Activated naive CD4-positive, alpha-beta T cell treated with anti-CD3 and anti-CD28 coated beads, Interleukin-2, amount 50 U/mL, for 24 hours (primary cell): Measurements from ENCODE around the gene SOCS3.

ENCODE experiments used
- H3K27ac Mint-ChIP-seq: one replicate; pipeline ENCODE4 v1.8.0; 2021; ENCODE audit warnings: mild to moderate bottlenecking, mixed read lengths
- H3K27me3 Mint-ChIP-seq: one replicate; pipeline ENCODE4 v1.8.0; 2021; ENCODE audit warnings: mixed read lengths
- H3K36me3 Mint-ChIP-seq: one replicate; pipeline ENCODE4 v1.8.0; 2021; ENCODE audit warnings: mixed read lengths
- H3K4me1 Mint-ChIP-seq: one replicate; pipeline ENCODE4 v1.8.0; 2021; ENCODE audit warnings: mixed read lengths
- H3K4me3 Mint-ChIP-seq: one replicate; pipeline ENCODE4 v1.8.0; 2021; ENCODE audit warnings: mild to moderate bottlenecking, mixed read lengths
- H3K9me3 Mint-ChIP-seq: one replicate; pipeline ENCODE4 v1.8.0; 2021; ENCODE audit warnings: mixed read lengths

The SOCS3 gene

DNA sequence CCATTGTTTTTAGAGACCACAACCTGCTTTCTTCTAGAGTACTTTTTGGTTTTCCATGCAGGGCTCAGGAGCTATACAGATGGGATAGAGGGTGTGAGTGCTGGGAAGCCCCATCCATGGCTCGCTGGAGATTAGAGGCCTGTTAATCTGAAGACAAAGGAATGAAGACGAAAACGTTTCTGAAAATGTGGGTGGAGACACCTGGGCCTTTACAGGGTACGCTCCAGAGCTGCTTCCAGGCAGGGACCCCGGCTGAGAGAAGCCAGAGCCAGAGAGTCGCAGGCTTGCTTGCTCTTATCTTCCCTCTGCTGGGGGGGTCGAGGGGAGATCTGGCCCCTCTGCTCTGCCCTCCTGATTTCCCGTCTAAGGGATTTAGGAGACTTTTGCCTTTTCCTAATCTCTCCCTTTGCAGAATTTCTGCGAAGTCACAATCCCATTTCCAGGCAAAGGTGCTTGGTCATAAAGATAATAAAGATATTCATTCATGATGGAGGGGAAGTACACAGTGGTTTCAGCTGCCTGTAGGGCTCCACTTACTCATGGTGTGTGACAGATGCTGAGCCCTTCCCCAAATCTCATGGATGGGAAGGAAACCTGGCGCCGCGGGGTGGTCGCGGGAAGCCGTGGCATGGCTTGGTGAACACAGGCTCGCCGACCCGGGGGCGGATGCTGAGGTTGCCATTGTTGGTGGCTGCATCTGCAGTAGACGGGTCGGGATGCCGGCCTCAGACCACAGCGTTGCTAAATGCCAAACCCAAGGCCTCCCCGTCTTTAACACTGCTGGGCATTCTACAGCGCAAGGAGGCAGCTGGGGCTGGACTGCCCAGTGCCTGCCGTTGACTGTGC is 4.8 kb upstream of the SOCS3 start:
- H3K36me3 Mint-ChIP-seq: no peaks in the 10 kb centered on the region
- peaks cover 18% of the 10 kb centered on the region for H3K4me1 Mint-ChIP-seq
- H3K9me3 Mint-ChIP-seq: no peaks in the 10 kb centered on the region
- no peaks in the 10 kb centered on the region for H3K27me3 Mint-ChIP-seq
- H3K27ac Mint-ChIP-seq: peak overlapping the region; percentile 79
- no peak overlapping the region for H3K4me3 Mint-ChIP-seq

DNA sequence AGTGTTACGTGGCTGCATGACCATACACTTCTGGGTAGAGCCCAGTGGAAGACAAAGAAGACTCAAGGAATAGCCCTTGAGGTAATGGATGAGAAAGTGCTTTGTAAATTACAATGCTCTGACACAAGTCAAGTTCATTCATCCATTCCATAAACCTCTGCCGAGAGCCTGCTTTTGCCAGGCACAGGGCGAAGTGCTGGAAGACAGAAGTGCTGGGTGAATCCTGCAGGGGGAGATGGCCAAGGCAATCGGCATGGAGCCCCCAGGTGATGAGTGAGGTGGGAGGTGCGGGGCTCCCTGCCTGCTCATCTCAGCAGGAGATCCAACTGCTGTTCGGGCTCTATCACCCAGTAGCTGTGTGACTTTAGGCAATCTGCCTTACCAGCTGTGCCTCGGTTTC is 2.8 kb upstream of the SOCS3 start:
- no peaks in the 10 kb centered on the region for H3K9me3 Mint-ChIP-seq
- H3K4me3 Mint-ChIP-seq: no peak overlapping the region
- H3K36me3 Mint-ChIP-seq: no peaks in the 10 kb centered on the region
- peaks cover 18% of the 10 kb centered on the region for H3K4me1 Mint-ChIP-seq
- H3K27me3 Mint-ChIP-seq: no peaks in the 10 kb centered on the region
- peak overlapping the region; percentile 35 for H3K27ac Mint-ChIP-seq

DNA sequence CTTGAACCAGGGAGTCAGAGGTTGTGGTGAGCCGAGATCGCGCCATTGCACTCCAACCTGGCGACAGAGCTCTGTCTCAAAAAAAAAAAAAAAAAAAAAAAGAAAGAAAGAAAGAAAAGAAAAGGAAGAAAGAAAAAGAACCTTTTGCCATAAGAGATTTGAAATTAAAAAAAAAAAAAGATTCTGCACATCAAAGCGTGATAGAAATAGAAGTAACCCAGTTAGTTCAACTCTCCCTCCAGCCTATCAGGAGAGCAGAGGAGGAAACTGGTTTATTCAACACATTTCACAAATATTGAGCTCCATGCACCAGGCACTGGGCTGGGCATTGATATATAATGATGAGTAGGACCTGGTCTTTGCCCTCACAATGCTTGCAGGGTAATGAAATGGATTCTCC is 2.4 kb upstream of the SOCS3 start:
- Mint-ChIP-seq H3K4me3 (no peak overlapping the region), H3K27ac (no peak overlapping the region), H3K36me3 (peaks cover 4% of the 10 kb centered on the region), H3K27me3 (no peaks in the 10 kb centered on the region), H3K4me1 (peaks cover 20% of the 10 kb centered on the region), H3K9me3 (no peaks in the 10 kb centered on the region)

DNA sequence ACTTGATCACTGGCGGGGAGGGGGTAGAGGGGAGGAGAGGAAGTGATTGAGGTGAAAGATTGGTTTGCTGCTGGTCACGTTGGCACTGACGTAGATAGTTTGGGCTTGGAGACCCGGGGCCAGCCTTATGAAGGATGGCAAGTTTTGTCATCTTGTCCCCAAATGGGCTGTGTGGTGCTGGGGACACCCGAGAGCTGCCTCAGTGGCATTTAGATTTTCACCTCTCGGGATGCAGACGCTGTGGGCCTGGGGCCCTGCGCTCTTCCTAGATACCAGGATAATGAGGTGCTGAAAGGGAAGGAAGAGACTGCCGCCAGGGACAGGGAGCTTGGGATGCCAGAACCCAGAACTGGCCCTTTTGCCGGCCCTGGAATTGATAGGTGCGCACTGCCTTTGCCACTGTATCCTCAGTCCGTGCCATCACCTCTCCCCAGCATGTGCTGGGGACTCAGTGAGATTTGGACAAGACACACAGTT is 1.4 kb upstream of the SOCS3 start:
- Mint-ChIP-seq H3K4me1 (peaks cover 29% of the 10 kb centered on the region), H3K36me3 (peaks cover 7% of the 10 kb centered on the region), H3K9me3 (no peaks in the 10 kb centered on the region), H3K27ac (peak overlapping the region; percentile 88), H3K4me3 (peak overlapping the region; percentile 36), H3K27me3 (no peaks in the 10 kb centered on the region)

DNA sequence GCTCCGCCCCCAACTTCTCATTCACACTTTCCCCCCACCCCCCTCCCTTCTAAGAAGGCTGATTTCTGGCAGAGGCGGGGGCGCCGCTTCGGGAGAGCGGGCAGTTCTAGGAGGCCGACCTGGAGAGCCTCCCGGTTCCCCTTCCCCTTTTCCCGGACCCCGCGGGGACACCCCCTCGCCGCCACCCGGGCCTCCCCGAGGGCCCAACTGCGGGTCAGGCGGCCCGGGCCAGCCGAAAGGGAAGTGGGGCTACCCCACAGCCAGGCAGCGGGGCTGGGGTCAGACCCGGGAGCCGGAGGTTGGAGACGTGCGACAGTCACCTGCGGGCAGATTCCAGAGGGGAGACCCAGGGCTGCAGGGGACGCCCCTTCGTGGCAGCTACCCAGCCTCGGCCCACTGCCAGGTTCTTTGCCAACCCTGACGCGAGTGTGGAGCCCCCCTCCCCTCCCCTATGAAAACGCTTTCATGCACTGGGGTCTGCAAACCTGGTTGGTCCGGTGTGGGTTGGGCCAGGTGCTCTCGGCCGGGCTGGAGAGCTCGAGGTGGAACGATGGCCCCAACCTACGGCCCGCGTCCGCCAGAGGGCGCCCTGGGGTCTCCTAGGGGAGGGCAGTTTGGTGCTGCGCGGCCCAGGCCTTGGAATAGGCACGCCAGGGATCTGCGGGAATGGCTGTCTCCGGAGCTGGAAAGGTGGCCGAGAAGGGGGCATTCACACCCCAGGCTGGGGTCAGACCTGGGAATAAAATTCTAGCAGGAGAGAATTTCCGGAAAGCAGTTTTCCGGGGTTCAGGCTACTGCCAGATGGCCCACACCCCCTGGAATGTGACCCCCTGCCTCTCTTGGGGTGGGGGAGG is 721 bp upstream of the SOCS3 start:
- H3K36me3 Mint-ChIP-seq: peaks cover 7% of the 10 kb centered on the region
- H3K9me3 Mint-ChIP-seq: no peaks in the 10 kb centered on the region
- peak overlapping the region; percentile 84 for H3K4me3 Mint-ChIP-seq
- H3K27ac Mint-ChIP-seq: peak overlapping the region; percentile 88
- no peaks in the 10 kb centered on the region for H3K27me3 Mint-ChIP-seq
- H3K4me1 Mint-ChIP-seq: peaks cover 36% of the 10 kb centered on the region

DNA sequence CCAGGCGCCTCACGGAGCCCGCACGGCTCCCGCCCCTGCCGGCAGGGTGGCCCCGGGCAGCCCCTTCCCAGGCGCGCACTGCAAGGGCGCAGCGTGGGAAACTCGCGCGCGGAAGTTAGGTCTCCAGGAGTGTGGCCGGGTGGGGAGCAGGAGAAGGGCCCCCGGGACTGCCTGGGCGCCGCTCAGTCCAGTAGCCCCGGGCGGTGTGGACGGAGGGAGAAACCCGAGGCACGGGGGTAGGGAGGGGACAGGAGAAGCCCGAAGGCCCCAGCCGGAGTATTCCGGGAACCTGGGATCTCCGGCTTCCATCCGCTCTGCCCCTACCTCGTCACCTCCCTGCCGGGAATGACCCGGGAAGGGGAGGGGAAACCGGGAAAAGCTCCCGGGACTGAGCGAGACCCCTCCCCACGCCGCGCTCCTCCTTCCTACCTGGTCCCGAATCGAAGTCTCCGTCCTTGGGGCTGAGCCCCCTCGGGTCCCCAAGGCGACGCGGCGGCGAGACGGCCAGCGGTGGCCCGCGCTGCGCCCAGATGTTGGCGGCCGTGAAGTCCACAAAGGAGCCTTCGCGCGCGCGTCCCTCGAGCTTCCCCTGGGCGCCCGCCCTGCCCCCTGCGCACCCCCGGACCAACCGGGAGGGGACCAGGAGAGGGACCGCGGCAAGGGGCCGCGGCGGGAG is 418 bp downstream of the SOCS3 start:
- Mint-ChIP-seq H3K36me3 (peaks cover 11% of the 10 kb centered on the region), H3K4me1 (peaks cover 40% of the 10 kb centered on the region), H3K9me3 (no peaks in the 10 kb centered on the region), H3K4me3 (peak overlapping the region; percentile 86), H3K27me3 (no peaks in the 10 kb centered on the region), H3K27ac (peak overlapping the region; percentile 80)

DNA sequence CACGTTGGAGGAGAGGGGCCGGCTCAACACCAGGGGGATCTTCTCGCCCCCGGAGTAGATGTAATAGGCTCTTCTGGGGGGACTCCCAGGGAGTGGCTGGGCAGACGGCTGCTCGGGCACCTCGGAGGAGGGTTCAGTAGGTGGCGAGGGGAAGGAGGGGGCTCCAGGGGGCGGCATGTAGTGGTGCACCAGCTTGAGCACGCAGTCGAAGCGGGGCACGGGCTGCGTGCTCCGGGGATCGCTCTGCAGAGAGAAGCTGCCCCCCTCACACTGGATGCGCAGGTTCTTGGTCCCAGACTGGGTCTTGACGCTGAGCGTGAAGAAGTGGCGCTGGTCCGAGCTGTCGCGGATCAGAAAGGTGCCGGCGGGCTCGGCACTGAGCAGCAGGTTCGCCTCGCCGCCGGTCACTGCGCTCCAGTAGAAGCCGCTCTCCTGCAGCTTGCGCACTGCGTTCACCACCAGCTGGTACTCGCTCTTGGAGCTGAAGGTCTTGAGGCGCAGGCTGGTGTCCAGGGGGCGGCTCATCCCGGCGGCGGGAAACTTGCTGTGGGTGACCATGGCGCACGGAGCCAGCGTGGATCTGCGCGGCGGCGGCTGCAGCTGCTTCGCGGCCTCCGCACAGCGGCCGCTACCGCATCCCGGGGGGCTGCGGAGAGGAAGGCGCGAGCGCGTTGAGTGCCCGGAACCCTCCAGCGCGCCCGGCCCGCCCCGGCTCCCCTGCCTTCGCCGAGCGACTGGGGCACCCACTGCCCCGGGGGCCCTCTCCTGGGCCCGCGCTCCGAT is 1.1 kb downstream of the SOCS3 start:
- Mint-ChIP-seq H3K4me3 (peak overlapping the region; percentile 90), H3K36me3 (peaks cover 11% of the 10 kb centered on the region), H3K27ac (peak overlapping the region; percentile 79), H3K27me3 (no peaks in the 10 kb centered on the region), H3K4me1 (peaks cover 44% of the 10 kb centered on the region), H3K9me3 (no peaks in the 10 kb centered on the region)

DNA sequence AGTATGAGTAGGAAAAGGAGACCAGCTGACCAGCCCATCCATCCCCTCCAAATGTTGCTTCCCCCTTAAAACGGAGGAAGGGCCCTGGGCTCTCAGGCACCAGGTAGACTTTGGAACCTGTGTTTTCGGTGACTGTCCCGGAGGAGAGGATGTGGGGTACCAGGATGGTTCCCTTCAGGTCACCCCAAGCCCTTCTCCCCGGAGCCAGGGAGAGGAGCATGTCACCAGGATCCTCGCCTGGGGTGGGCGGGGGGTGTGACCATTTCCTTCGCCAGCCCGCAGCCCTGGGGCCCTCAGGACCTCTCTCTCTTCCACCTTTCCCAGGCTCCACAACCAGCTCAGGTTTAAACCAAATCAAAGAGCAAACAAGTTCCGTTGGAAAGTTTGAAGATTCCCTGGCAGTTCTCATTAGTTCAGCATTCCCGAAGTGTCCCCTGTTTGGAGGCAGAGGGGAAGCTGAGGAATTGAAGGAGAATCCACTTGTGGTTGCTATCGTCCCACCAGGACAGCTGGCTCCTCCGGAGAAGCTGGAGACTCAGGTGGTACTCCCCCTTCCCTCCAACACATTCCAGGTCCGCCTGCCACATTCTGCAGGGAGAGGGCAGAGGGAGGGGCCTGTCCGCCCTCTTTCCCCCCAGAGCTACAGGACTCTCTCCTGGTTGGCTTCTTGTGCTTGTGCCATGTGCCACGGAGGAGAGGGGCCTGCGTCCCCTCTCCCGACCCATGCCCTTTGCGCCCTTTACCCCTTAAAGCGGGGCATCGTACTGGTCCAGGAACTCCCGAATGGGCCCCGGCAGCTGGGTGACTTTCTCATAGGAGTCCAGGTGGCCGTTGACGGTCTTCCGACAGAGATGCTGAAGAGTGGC is 2.0 kb downstream of the SOCS3 start:
- H3K4me1 Mint-ChIP-seq: peaks cover 50% of the 10 kb centered on the region
- H3K9me3 Mint-ChIP-seq: no peaks in the 10 kb centered on the region
- no peaks in the 10 kb centered on the region for H3K27me3 Mint-ChIP-seq
- peak overlapping the region; percentile 90 for H3K4me3 Mint-ChIP-seq
- peaks cover 11% of the 10 kb centered on the region for H3K36me3 Mint-ChIP-seq
- H3K27ac Mint-ChIP-seq: peak overlapping the region; percentile 90

DNA sequence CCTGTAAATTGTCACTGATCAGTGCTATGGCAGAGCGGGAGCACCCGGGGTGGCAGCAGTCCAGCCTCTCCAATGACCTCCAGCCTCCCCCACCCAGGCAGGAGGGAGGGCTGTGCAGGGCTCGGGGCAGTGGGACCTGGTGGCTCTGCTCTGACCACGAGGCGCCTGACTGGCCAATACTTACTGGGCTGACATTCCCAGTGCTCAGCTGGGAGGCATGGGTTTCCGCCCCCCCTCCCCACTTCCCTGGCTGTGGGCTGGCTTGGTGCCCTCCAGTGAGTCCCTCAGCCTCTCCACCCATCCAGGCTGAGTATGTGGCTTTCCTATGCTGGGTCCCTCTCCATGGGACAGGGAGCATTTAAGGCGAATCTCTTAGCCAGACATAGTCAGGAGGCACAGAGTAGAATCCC is 2.7 kb downstream of the SOCS3 start:
- H3K27me3 Mint-ChIP-seq: no peaks in the 10 kb centered on the region
- peak overlapping the region; percentile 90 for H3K4me3 Mint-ChIP-seq
- peak overlapping the region; percentile 90 for H3K27ac Mint-ChIP-seq
- peaks cover 11% of the 10 kb centered on the region for H3K36me3 Mint-ChIP-seq
- peaks cover 53% of the 10 kb centered on the region for H3K4me1 Mint-ChIP-seq
- no peaks in the 10 kb centered on the region for H3K9me3 Mint-ChIP-seq

DNA sequence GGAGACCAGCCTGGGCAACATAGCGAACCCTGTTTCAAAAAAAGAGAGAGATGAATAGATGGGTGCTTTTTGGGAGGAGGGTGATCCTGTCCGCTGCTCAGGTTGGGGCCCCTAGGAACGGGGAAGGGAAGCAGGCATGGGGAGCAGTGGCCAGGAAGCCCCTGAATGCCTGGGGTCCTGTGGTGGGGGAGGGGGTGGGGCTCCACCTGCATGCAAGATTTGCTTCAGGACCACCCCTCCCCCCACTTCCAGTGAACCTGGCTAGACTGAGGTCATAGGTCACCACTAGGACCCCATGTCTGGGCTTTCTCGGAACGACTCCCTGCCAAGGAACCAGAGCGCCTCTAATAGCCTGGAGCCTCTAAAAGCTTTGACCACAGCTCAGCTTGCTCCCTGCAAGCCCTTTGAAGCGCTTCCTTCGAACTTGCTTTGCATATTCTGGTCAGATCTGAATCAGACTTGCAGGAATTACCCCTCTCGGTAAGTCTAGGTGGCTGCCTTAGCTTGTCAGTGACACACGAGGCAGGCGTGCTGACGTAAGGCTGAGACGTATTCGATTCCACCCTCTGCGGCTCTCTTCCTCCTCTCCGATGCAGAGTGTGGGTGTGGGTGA is 3.7 kb downstream of the SOCS3 start:
- Mint-ChIP-seq H3K4me3 (peak overlapping the region; percentile 90), H3K36me3 (peaks cover 11% of the 10 kb centered on the region), H3K27ac (peak overlapping the region; percentile 94), H3K4me1 (peaks cover 52% of the 10 kb centered on the region), H3K9me3 (no peaks in the 10 kb centered on the region), H3K27me3 (no peaks in the 10 kb centered on the region)

DNA sequence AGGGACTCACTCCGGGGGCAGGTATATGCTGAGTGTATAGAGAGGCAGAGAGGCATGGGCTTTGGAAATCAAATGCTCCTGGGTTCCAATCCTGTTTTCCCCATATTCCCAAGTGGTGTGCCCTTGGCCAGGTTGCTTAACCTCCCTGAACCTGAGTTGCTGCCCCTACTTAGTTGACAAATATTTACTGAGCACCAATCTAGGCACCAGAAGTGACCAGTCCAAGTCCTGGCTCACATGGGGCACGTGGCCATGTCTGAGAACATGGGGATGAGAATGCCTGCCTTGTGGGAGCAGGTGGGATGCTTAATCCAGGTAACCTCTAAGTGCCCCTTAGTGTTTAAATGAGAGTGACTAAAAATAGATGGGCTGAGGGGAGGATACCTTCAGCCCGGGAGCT is 4.2 kb downstream of the SOCS3 start:
- Mint-ChIP-seq H3K9me3 (no peaks in the 10 kb centered on the region), H3K4me3 (peak overlapping the region; percentile 90), H3K4me1 (peaks cover 50% of the 10 kb centered on the region), H3K36me3 (peaks cover 11% of the 10 kb centered on the region), H3K27ac (peak overlapping the region; percentile 94), H3K27me3 (no peaks in the 10 kb centered on the region)

DNA sequence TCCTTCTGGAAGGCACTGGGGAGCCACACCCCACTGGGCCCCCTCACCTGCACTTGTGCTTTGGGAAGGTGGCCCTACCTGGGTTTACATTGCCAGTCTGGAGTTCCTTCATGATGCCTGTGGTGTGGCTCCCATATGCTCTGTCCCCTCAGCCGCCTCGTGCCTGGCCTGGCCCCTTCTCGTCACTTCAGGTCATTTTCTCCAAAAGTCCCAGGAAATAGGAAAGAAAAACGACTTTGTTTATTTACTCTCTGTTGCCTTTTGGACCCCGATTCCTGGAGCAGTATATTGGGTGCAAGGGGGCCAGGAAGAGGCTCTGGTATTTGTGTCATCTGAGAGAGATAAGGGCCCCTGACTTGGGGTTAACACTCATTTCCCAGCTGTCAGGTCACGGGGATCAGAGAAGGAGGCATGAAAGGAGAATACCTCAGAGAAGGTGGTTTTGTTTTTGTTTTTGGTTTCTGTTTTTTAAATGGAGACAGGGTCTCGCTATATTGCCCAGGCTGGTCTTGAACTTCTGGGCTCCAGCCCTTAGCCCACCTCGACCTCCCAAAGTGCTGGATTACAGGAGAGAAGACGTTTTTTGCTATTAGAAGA is 4.7 kb downstream of the SOCS3 start:
- Mint-ChIP-seq H3K27me3 (no peaks in the 10 kb centered on the region), H3K27ac (peak overlapping the region; percentile 94), H3K4me3 (peak overlapping the region; percentile 90), H3K4me1 (peaks cover 55% of the 10 kb centered on the region), H3K9me3 (no peaks in the 10 kb centered on the region), H3K36me3 (peaks cover 11% of the 10 kb centered on the region)

DNA sequence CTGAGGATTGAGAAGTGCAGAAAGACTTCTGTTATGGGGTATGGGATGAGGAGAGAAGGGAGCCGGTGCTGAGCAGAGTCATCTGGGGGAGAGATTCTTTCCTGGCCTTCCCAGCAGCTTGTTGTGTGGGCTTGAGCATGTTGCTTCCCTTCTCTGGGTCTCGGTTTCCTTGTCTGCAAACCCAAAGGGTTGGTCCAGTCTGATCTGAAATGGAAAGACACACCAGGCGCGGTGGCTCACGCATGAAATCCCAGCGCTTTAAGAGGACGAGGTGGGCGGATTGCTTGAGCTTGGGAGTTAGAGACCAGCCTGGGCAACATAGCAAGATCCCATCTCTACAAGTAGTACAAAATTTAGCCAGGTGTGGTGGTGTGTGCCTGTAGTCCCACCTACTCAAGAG is 6.0 kb downstream of the SOCS3 start:
- H3K9me3 Mint-ChIP-seq: no peaks in the 10 kb centered on the region
- H3K4me1 Mint-ChIP-seq: peaks cover 62% of the 10 kb centered on the region
- peak overlapping the region; percentile 49 for H3K4me3 Mint-ChIP-seq
- no peaks in the 10 kb centered on the region for H3K27me3 Mint-ChIP-seq
- peaks cover 11% of the 10 kb centered on the region for H3K36me3 Mint-ChIP-seq
- H3K27ac Mint-ChIP-seq: peak overlapping the region; percentile 74
